ENCODE data around the gene VPS37C.
A peak's percentile ranks its signal among the peaks of the same experiment; 100 is the strongest.
"Not testable (repeated sequence)": the region's sequence is repeated elsewhere in the genome, so short reads cannot be mapped to it uniquely, and the experiment has no call there.

The VPS37C gene

GRCh38 chr11:61189933-61190332, 28.7 kb upstream of the VPS37C start:
- H3K36me3 Mint-ChIP-seq = no peaks in the 10 kb centered on the region
- peaks cover 4% of the 10 kb centered on the region for H3K4me1 Mint-ChIP-seq
- H3K4me3 Mint-ChIP-seq = no peak overlapping the region
- no peaks in the 10 kb centered on the region for H3K9me3 Mint-ChIP-seq
- H3K27ac Mint-ChIP-seq = no peak overlapping the region
- H3K27me3 Mint-ChIP-seq = peaks cover 7% of the 10 kb centered on the region
- ATAC-seq (ENCODE audit: low read depth) (no peak), DNase-seq (ENCODE audit: low spot score in 2 of 2) (no peak)

GRCh38 chr11:61187505-61188130, 26.4 kb upstream of the VPS37C start:
- Mint-ChIP-seq H3K36me3 (no peaks in the 10 kb centered on the region), H3K27me3 (peaks cover 4% of the 10 kb centered on the region), H3K4me1 (peaks cover 4% of the 10 kb centered on the region), H3K9me3 (no peaks in the 10 kb centered on the region), H3K27ac (no peak overlapping the region), H3K4me3 (no peak overlapping the region)
- DNase-seq (ENCODE audit: low spot score in 2 of 2) (peak; percentile 79 to 80), ATAC-seq (ENCODE audit: low read depth) (peak; percentile 89)

GRCh38 chr11:61186504-61186903, 25.3 kb upstream of the VPS37C start:
- H3K27ac Mint-ChIP-seq = no peak overlapping the region
- H3K36me3 Mint-ChIP-seq = no peaks in the 10 kb centered on the region
- no peaks in the 10 kb centered on the region for H3K9me3 Mint-ChIP-seq
- peaks cover 4% of the 10 kb centered on the region for H3K27me3 Mint-ChIP-seq
- DNase-seq (ENCODE audit: low spot score in 2 of 2) (no peak), ATAC-seq (ENCODE audit: low read depth) (no peak)
- peaks cover 4% of the 10 kb centered on the region for H3K4me1 Mint-ChIP-seq
- H3K4me3 Mint-ChIP-seq = no peak overlapping the region

- Mint-ChIP-seq H3K36me3 (no peaks in the 10 kb centered on the region), H3K9me3 (no peaks in the 10 kb centered on the region), H3K4me1 (peaks cover 4% of the 10 kb centered on the region), H3K27ac (no peak overlapping the region), H3K4me3 (no peak overlapping the region), H3K27me3 (peaks cover 3% of the 10 kb centered on the region)
- ATAC-seq (ENCODE audit: low read depth) = no peak
- no peak for DNase-seq (ENCODE audit: low spot score in 2 of 2)
These were observed 22.4 kb upstream of the VPS37C start for GRCh38 chr11:61183645-61184044.

- no peak for ATAC-seq (ENCODE audit: low read depth)
These were observed 20.3 kb upstream of the VPS37C start for GRCh38 chr11:61181489-61181888.

GRCh38 chr11:61180205-61180604, 19.0 kb upstream of the VPS37C start:
- ATAC-seq (ENCODE audit: low read depth); H3K27me3 Mint-ChIP-seq; H3K4me1 Mint-ChIP-seq; H3K9me3 Mint-ChIP-seq; H3K27ac Mint-ChIP-seq; H3K36me3 Mint-ChIP-seq; DNase-seq (ENCODE audit: low spot score in 2 of 2); H3K4me3 Mint-ChIP-seq: not testable (repeated sequence)

More at GRCh38 chr11:61181489-61181888, 20.3 kb upstream of the VPS37C start:
- no peak overlapping the region for H3K4me3 Mint-ChIP-seq
- peaks cover 4% of the 10 kb centered on the region for H3K27me3 Mint-ChIP-seq
- DNase-seq (ENCODE audit: low spot score in 2 of 2) = no peak
- no peaks in the 10 kb centered on the region for H3K36me3 Mint-ChIP-seq
- no peak overlapping the region for H3K27ac Mint-ChIP-seq
- no peaks in the 10 kb centered on the region for H3K9me3 Mint-ChIP-seq
- no peaks in the 10 kb centered on the region for H3K4me1 Mint-ChIP-seq

- Mint-ChIP-seq H3K4me3 (no peak overlapping the region), H3K27ac (no peak overlapping the region), H3K27me3 (peaks cover 3% of the 10 kb centered on the region), H3K4me1 (peaks cover 11% of the 10 kb centered on the region), H3K36me3 (no peaks in the 10 kb centered on the region), H3K9me3 (peaks cover 2% of the 10 kb centered on the region)
- no peak for DNase-seq (ENCODE audit: low spot score in 2 of 2)
- ATAC-seq (ENCODE audit: low read depth) = no peak
These were observed 15.2 kb upstream of the VPS37C start for GRCh38 chr11:61176446-61176845.

- peaks cover 1% of the 10 kb centered on the region for H3K27me3 Mint-ChIP-seq
- DNase-seq (ENCODE audit: low spot score in 2 of 2) = no peak
- H3K4me3 Mint-ChIP-seq = no peak overlapping the region
These were observed 13.7 kb upstream of the VPS37C start for GRCh38 chr11:61174949-61175348.

GRCh38 chr11:61174273-61174672, 13.0 kb upstream of the VPS37C start:
- Mint-ChIP-seq H3K4me1 (peaks cover 11% of the 10 kb centered on the region), H3K36me3 (no peaks in the 10 kb centered on the region), H3K9me3 (peaks cover 2% of the 10 kb centered on the region), H3K27ac (no peak overlapping the region), H3K4me3 (no peak overlapping the region), H3K27me3 (peaks cover 1% of the 10 kb centered on the region)
- ATAC-seq (ENCODE audit: low read depth) (no peak), DNase-seq (ENCODE audit: low spot score in 2 of 2) (no peak)

More at GRCh38 chr11:61174949-61175348, 13.7 kb upstream of the VPS37C start:
- Mint-ChIP-seq H3K27ac (no peak overlapping the region), H3K36me3 (no peaks in the 10 kb centered on the region), H3K4me1 (peaks cover 11% of the 10 kb centered on the region), H3K9me3 (peaks cover 2% of the 10 kb centered on the region)
- no peak for ATAC-seq (ENCODE audit: low read depth)

GRCh38 chr11:61173456-61173855, 12.2 kb upstream of the VPS37C start:
- Mint-ChIP-seq H3K27ac (no peak overlapping the region), H3K4me1 (peaks cover 14% of the 10 kb centered on the region), H3K4me3 (no peak overlapping the region), H3K27me3 (peaks cover 1% of the 10 kb centered on the region), H3K9me3 (peaks cover 2% of the 10 kb centered on the region), H3K36me3 (no peaks in the 10 kb centered on the region)
- DNase-seq (ENCODE audit: low spot score in 2 of 2) = no peak
- ATAC-seq (ENCODE audit: low read depth) = no peak

GRCh38 chr11:61172888-61173287, 11.7 kb upstream of the VPS37C start:
- Mint-ChIP-seq H3K9me3 (peaks cover 2% of the 10 kb centered on the region), H3K27ac (no peak overlapping the region), H3K4me3 (no peak overlapping the region), H3K36me3 (no peaks in the 10 kb centered on the region), H3K4me1 (peaks cover 18% of the 10 kb centered on the region), H3K27me3 (peaks cover 1% of the 10 kb centered on the region)
- ATAC-seq (ENCODE audit: low read depth) (no peak), DNase-seq (ENCODE audit: low spot score in 2 of 2) (no peak)

GRCh38 chr11:61172356-61172755, 11.1 kb upstream of the VPS37C start:
- peaks cover 20% of the 10 kb centered on the region for H3K4me1 Mint-ChIP-seq
- H3K27ac Mint-ChIP-seq = no peak overlapping the region
- ATAC-seq (ENCODE audit: low read depth) (no peak), DNase-seq (ENCODE audit: low spot score in 2 of 2) (no peak)
- no peaks in the 10 kb centered on the region for H3K36me3 Mint-ChIP-seq
- H3K4me3 Mint-ChIP-seq = no peak overlapping the region
- peaks cover 1% of the 10 kb centered on the region for H3K27me3 Mint-ChIP-seq
- H3K9me3 Mint-ChIP-seq = peaks cover 2% of the 10 kb centered on the region

GRCh38 chr11:61171907-61172306, 10.7 kb upstream of the VPS37C start:
- Mint-ChIP-seq H3K27me3 (peaks cover 1% of the 10 kb centered on the region), H3K4me1 (peaks cover 23% of the 10 kb centered on the region), H3K9me3 (peaks cover 2% of the 10 kb centered on the region), H3K4me3 (no peak overlapping the region), H3K36me3 (no peaks in the 10 kb centered on the region), H3K27ac (no peak overlapping the region)
- ATAC-seq (ENCODE audit: low read depth) = peak; percentile 17
- DNase-seq (ENCODE audit: low spot score in 2 of 2) = no peak

- ATAC-seq (ENCODE audit: low read depth) (no peak), DNase-seq (ENCODE audit: low spot score in 2 of 2) (no peak)
- Mint-ChIP-seq H3K36me3 (no peaks in the 10 kb centered on the region), H3K9me3 (peaks cover 2% of the 10 kb centered on the region), H3K27me3 (no peaks in the 10 kb centered on the region), H3K4me1 (peaks cover 23% of the 10 kb centered on the region), H3K27ac (no peak overlapping the region), H3K4me3 (no peak overlapping the region)
These were observed 9.3 kb upstream of the VPS37C start for GRCh38 chr11:61170566-61170965.

- Mint-ChIP-seq H3K27ac (no peak overlapping the region), H3K4me1 (peaks cover 37% of the 10 kb centered on the region), H3K4me3 (no peak overlapping the region), H3K36me3 (no peaks in the 10 kb centered on the region), H3K27me3 (no peaks in the 10 kb centered on the region), H3K9me3 (peaks cover 2% of the 10 kb centered on the region)
- no peak for ATAC-seq (ENCODE audit: low read depth)
- no peak for DNase-seq (ENCODE audit: low spot score in 2 of 2)
These were observed 7.6 kb upstream of the VPS37C start for GRCh38 chr11:61168800-61169199.
